NCI-H345 treated with DMSO at 0.1 percent for 48 hours (cell line): ENCODE data around the gene IL4R.

ENCODE experiments used
- DNase-seq: peaks from one replicate; lab custom pipeline; 2025; ENCODE audit not compliant: unreplicated experiment; lab: John Stamatoyannopoulos, UW

Gene IL4R

GRCh38 chr16:27353853-27354252 is 40.1 kb downstream of the IL4R start:
- DNase-seq = no peak

DNA sequence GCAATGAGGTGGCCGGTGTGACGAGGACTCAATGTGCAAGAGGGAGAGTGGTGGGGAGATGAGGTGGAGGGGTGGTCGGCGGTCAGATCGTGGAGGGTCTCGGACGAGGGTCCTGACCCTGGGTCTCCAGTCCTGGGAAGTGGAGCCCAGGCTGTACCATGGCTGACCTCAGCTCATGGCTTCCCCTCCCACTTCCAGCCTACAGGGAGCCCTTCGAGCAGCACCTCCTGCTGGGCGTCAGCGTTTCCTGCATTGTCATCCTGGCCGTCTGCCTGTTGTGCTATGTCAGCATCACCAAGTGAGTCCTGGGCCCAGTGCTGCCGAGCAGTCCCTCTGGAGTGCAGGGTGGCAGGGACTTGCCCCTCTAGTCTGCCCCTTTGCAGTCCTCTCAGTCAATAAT is 41.8 kb downstream of the IL4R start:
- DNase-seq = no peak

DNA sequence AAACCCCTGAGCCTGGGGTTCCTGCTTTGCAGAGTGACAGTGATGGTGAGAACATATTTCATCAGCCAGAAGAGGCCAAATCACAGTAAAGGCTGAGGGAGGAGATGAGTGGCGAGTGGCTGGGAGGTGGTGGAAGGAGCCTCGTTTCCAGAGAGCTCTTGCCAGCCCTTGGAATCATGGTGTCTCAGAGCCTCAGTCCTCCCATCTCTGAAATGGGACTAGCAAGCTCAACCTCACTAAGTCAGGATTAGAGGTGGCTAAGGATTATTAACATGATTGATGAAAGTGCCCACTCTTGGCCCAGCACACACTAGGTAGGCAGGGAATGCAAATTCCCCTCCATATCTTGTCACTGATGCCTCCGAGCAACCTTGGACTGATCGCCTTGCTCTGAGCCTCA is 43.0 kb downstream of the IL4R start:
- no peak for DNase-seq

DNA sequence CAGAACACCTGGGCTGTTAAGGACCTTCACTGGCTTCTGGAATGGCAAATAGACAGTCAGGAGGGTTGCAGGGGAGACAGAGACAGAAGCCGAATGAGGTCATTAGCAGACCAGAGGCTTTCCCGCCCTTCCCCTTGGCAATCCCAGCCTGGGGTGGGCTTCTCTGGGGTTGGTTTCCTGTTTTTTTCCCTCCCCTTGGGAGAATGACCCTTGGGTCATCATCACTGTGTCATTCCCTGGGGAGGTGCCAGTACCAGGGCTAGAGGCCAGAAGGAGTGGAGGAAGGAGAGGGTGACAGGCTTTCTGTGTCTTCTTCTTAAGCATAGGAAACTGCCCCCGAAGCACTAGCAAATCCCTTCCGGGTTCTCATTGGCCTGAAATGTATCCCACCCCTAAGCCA is 45.3 kb downstream of the IL4R start:
- no peak for DNase-seq

DNA sequence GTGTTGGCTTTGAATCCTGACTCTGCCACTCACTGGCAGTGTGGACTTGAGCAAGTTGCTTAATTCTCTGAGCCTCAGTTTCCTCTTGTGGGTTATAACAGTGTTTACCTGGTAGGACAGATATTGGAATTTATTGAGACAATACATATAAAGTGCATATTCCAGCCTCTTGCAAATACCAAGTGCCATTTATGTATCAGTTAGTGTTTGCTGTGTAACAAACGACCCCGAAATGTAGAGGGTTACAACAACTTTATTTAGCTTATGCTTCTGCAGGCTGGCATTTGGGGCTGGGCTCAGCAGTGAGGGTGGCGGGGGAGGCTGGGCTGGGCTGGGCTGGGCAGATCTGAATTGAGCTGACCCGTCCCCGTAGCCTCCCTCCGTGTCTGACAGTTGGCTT is 45.8 kb downstream of the IL4R start:
- no peak for DNase-seq

DNA sequence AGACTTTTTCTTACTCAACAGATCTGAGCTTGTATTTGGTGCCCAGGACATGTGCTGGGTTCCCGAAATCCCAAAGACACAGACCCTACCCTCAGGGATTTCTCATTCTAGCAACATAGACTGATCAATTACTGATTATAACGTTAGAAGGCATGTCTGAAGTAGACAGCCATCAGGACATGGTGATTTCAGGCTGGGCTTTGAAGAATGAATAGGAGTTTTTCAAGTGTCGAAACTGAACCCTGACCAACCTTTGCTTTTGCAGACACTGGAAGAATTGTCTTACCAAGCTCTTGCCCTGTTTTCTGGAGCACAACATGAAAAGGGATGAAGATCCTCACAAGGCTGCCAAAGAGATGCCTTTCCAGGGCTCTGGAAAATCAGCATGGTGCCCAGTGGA is 48.2 kb downstream of the IL4R start:
- DNase-seq = no peak

GRCh38 chr16:27362570-27363245 is 48.9 kb downstream of the IL4R start:
- no peak for DNase-seq

DNA sequence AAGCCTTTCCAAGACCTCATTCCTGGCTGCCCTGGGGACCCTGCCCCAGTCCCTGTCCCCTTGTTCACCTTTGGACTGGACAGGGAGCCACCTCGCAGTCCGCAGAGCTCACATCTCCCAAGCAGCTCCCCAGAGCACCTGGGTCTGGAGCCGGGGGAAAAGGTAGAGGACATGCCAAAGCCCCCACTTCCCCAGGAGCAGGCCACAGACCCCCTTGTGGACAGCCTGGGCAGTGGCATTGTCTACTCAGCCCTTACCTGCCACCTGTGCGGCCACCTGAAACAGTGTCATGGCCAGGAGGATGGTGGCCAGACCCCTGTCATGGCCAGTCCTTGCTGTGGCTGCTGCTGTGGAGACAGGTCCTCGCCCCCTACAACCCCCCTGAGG is 49.5 kb downstream of the IL4R start:
- DNase-seq = no peak

GRCh38 chr16:27363797-27364196 is 50.0 kb downstream of the IL4R start:
- DNase-seq = no peak

DNA sequence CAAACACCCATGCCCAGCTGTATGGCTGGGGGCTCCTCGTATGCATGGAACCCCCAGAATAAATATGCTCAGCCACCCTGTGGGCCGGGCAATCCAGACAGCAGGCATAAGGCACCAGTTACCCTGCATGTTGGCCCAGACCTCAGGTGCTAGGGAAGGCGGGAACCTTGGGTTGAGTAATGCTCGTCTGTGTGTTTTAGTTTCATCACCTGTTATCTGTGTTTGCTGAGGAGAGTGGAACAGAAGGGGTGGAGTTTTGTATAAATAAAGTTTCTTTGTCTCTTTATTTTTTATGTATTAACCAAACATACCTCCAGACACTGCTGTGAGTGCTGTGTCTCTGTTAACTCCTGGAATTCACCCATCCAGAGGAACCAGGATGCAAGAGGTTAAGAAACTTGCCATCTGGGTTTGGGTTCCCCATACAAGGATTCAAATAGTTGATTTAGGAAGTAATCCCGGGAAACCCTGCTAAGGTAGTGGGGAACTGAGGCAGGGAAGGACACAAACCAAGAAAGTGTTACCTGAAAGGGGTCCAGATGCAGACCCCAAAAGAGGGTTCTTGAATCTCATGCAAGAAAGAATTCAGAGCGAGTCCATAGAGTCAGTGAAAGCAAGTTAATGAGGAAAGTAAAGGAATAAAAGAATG is 50.8 kb downstream of the IL4R start:
- no peak for DNase-seq

GRCh38 chr16:27365142-27366089 is 51.6 kb downstream of the IL4R start:
- DNase-seq = no peak

- DNase-seq = no peak
Measured at GRCh38 chr16:27366687-27367460, 53.1 kb downstream of the IL4R start.

DNA sequence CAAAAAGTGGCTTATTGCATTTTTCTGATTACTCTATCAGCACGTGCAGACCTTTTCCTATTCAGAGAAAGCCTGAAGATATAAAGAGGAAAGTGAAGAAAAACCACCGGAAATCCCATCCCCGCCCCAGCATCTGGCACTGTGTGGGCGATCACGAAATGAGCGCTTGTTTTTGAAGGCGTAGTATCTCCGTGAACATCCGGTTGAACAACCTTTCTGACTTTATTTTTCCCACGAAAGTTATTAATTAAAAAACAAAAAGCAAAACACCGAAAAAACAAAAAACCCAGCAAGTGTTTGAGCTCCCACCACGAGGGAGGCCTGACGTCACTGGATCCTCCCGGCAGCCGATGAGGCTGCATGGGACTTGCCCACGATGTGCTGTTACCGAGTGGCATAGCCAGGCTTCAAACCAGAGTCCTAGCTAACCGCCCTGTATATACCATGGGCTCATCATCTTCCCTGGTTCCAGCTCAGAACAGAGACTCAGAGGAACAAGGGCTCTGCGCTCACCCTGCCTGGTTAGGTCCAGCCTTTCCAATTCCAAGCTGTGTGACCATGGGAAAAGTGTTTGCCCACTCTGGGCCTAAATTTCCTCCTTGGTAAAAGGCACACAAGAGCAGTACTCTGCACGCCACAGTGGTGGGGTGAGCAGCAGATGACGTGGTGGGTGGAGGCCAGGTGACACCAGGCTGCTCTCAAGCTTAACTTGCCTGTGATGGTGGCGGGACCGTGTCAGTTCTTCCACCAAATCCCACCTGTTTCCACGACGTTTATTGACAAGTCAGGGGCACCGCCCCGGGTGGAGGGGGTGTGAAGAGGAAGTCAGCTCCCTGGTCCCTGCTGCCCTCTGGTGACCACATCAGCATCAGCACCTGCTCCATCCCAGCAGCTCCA is 53.9 kb downstream of the IL4R start:
- DNase-seq = no peak

- DNase-seq = no peak
Measured at GRCh38 chr16:27368358-27368722, 54.6 kb downstream of the IL4R start.

DNA sequence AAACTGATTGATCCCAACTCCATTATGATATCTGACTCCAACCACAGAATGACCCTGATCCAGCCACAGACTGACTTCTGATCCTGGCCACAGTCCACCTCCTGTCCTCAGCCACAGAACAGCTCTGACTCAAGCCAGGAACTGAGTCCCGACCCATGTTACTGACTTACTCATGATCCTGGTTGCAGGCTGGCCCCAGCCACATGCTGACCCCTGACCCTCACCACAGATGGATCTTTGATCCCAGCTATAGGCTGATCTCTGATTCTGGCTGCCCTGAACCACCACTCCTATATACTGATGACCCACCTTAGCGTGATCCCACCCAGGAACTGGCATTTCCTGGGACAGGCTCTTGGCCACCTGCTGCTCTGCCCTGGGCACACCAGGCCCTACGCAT is 56.0 kb downstream of the IL4R start:
- no peak for DNase-seq

- no peak for DNase-seq
Measured at GRCh38 chr16:27370318-27370717, 56.5 kb downstream of the IL4R start.

DNA sequence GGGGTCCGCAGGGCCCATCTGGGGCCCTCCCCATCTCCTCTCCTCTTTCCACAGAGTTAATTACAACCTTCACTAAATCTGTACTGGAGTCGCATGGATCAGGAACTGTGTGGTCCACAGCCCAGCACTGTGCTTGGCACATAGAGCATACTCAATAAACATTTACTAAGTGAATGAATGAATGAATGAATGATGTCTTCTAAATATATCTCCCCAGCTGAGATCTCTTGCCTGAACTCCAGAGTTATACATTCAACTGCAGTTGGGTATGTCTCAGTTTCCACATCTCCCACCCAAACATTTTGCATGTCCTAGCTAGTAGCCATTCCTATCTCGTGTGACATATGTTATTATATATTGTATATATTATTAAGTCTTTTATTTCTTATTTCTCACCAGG is 59.5 kb downstream of the IL4R start:
- DNase-seq = no peak

- no peak for DNase-seq
Measured at GRCh38 chr16:27374221-27374803, 60.5 kb downstream of the IL4R start.

DNA sequence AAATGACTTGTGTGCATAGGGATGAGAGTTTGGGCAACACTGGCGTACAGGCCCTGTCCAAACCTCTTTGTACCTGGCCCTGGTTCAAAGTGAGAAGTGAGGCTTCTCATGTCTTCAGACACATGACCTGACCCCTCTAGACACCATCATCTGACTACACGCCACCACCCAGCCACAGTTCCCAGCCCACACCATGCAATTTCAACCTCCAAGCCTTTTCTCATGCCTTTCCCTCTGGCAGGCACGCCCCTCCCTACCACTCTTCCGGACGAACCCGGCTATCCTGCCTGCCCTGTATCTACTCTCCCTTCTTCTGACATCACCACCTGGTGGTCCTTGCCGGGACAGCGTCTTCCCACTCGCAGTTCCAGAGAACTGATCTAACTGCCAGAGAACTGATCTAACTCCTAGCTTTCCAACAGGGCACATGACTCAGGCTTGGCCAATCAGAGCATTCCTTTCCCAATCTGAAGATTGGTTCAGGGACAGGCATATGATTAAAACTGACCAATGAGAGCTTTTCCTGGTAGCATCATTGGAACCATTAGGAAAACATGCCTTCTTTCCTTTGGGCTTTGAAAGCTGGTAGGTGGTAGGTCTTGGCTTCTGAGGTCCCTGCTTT is 61.1 kb downstream of the IL4R start:
- no peak for DNase-seq
